Neural progenitor cell (in vitro differentiated cells): ENCODE data around the gene GPRIN2.

Experiments used
- EZH2 ChIP-seq: fragments of 200-600 bp; sonication (generic); IDR thresholded peaks from 2 replicates; pipeline ENCODE4 v1.6.1; 2017; ENCODE audit warnings: antibody characterized with exemption, mild to moderate bottlenecking, moderate library complexity
- EZH2phosphoT487 ChIP-seq: fragments of 200-600 bp; sonication (generic); IDR thresholded peaks from 2 replicates; pipeline ENCODE4 v1.6.1; 2017; ENCODE audit warnings: antibody characterized with exemption
- TF ChIP-seq, protein P1 (sequence below): fragments of 200-600 bp; sonication (generic); IDR thresholded peaks from 2 replicates; pipeline ENCODE4 v1.5.1; 2017; ENCODE audit warnings: antibody characterized with exemption, mild to moderate bottlenecking

DNA sequence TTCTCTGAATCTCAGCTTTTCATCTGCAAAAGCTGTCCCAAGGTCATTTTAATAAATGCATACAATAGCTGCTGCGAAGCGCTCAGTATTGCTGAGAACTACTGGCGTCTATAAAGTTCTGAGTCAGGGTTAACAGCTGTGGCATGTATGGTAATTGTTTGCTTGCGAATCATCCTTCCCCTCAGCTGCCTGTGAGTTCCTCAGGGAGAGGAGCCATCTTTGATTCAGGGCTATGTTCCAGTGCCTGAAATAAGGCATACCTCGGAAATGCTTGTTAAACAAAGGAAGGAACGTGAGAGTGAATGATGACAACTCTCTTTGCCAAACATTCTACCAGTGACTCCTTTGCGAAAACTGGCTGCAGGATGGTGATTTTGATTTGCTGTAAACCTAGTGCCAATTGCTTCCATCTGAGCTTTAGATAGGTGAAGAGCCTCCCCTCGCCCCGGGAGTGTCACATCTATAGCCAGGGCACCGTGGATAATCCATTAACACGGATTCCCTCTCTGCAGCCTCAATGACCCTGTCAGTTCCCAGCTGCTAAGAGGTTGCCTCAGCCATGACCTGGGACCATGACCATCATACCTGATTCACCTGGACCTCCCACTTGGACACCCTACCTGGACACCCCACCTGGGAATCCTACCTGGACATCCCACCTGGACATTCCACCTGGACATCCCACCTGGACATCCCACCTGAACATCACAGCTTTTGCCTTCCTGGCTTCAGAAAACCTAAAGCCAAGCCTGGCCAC is 39.6 kb downstream of the GPRIN2 start:
- no peak for TF ChIP-seq EZH2
- TF ChIP-seq, protein P1, sequence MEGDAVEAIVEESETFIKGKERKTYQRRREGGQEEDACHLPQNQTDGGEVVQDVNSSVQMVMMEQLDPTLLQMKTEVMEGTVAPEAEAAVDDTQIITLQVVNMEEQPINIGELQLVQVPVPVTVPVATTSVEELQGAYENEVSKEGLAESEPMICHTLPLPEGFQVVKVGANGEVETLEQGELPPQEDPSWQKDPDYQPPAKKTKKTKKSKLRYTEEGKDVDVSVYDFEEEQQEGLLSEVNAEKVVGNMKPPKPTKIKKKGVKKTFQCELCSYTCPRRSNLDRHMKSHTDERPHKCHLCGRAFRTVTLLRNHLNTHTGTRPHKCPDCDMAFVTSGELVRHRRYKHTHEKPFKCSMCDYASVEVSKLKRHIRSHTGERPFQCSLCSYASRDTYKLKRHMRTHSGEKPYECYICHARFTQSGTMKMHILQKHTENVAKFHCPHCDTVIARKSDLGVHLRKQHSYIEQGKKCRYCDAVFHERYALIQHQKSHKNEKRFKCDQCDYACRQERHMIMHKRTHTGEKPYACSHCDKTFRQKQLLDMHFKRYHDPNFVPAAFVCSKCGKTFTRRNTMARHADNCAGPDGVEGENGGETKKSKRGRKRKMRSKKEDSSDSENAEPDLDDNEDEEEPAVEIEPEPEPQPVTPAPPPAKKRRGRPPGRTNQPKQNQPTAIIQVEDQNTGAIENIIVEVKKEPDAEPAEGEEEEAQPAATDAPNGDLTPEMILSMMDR, result no peak
- TF ChIP-seq EZH2phosphoT487, result no peak
